Measurements from ENCODE around the gene GTF2IRD1.

DNA sequence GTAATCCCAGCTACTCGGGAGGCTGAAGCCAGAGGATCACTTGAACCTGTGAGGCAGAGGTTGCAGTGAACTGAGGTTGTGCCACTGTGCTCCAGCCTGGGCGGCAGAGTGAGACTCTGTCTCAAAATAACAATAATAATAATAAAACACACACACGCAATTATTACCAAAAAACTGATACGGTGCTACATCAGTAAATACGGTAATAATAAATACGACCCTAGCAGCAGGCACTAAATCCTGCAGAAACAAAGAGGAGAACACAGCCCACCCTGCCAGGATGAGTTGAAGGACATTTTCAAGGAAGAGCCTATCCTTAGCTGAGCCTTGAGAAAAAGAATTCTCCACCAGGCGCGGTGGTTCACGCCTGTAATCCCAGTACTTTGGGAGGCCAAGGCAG lies 169.4 kb downstream of the GTF2IRD1 start:
- TF ChIP-seq RAD21 (IDR thresholded peaks at IDR 0.05; ENCODE audit: low read length) (no peak), FOXM1 (IDR thresholded peaks at IDR 0.05; ENCODE audit: low read depth) (no peak), CTCF (IDR thresholded peaks at IDR 0.05) (no peak), ELF1 (IDR thresholded peaks at IDR 0.05) (no peak), EP300 (IDR thresholded peaks at IDR 0.05; ENCODE audit: borderline replicate concordance in 1 of 2, low read depth in 1 of 2, low read length in 1 of 2) (no peak), ZBTB33 (IDR thresholded peaks at IDR 0.05; ENCODE audit: borderline replicate concordance, low read depth) (no peak), NRF1 (IDR thresholded peaks at IDR 0.05; ENCODE audit: low read depth, low read length) (no peak), USF1 (IDR thresholded peaks at IDR 0.05; ENCODE audit: borderline replicate concordance, low read depth) (no peak), GABPA (IDR thresholded peaks at IDR 0.05; ENCODE audit: low read depth) (no peak), REST (IDR thresholded peaks at IDR 0.05; ENCODE audit: low read depth, low read length) (no peak)
- TF ChIP-seq, protein P1, sequence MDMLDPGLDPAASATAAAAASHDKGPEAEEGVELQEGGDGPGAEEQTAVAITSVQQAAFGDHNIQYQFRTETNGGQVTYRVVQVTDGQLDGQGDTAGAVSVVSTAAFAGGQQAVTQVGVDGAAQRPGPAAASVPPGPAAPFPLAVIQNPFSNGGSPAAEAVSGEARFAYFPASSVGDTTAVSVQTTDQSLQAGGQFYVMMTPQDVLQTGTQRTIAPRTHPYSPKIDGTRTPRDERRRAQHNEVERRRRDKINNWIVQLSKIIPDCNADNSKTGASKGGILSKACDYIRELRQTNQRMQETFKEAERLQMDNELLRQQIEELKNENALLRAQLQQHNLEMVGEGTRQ (IDR thresholded peaks at IDR 0.05; ENCODE audit: borderline replicate concordance, low read depth, low read length), result no peak
